ENCODE results near the gene SSBP3.

The SSBP3 gene

GRCh38 chr1:54337928-54338327, 68.3 kb downstream of the SSBP3 start:
- Histone ChIP-seq H3K79me2 (ENCODE audit: low read length) (no peaks in the 10 kb centered on the region), H2AFZ (ENCODE audit: low read depth, low read length) (no peak overlapping the region), H4K20me1 (ENCODE audit: insufficient read depth, low read length) (no peaks in the 10 kb centered on the region), H3K9ac (ENCODE audit: low read length) (no peak overlapping the region), H3K27me3 (ENCODE audit: low read depth, low read length) (no peaks in the 10 kb centered on the region), H3K27ac (ENCODE audit: low read length) (no peak overlapping the region), H3K4me2 (ENCODE audit: low read length) (no peak overlapping the region), H3K4me1 (ENCODE audit: low read length) (no peaks in the 10 kb centered on the region), H3K36me3 (replicated peaks; ENCODE audit: low read depth, low read length) (no peaks in the 10 kb centered on the region), H3K9me3 (ENCODE audit: insufficient read depth, low read length) (no peaks in the 10 kb centered on the region), H3K4me3 (ENCODE audit: low read length) (no peak overlapping the region)
- no peak for TF ChIP-seq CTCF (IDR thresholded peaks at IDR 0.05; ENCODE audit: low read depth, low read length)
- no peak for TF ChIP-seq EZH2phosphoT487 (IDR thresholded peaks at IDR 0.05; ENCODE audit: low read depth)

- Histone ChIP-seq H3K36me3 (replicated peaks; ENCODE audit: low read depth, low read length) (no peaks in the 10 kb centered on the region), H3K9ac (ENCODE audit: low read length) (no peak overlapping the region), H3K9me3 (ENCODE audit: insufficient read depth, low read length) (no peaks in the 10 kb centered on the region), H2AFZ (ENCODE audit: low read depth, low read length) (no peak overlapping the region), H4K20me1 (ENCODE audit: insufficient read depth, low read length) (no peaks in the 10 kb centered on the region), H3K27me3 (ENCODE audit: low read depth, low read length) (no peaks in the 10 kb centered on the region), H3K4me2 (ENCODE audit: low read length) (no peak overlapping the region), H3K4me1 (ENCODE audit: low read length) (no peaks in the 10 kb centered on the region), H3K27ac (ENCODE audit: low read length) (no peak overlapping the region), H3K79me2 (ENCODE audit: low read length) (no peaks in the 10 kb centered on the region), H3K4me3 (ENCODE audit: low read length) (no peak overlapping the region)
- no peak for TF ChIP-seq EZH2phosphoT487 (IDR thresholded peaks at IDR 0.05; ENCODE audit: low read depth)
- no peak for TF ChIP-seq CTCF (IDR thresholded peaks at IDR 0.05; ENCODE audit: low read depth, low read length)
These were observed 69.2 kb downstream of the SSBP3 start for GRCh38 chr1:54337034-54337433.

- H3K79me2 ChIP-seq (ENCODE audit: low read length), result no peaks in the 10 kb centered on the region
- H3K36me3 ChIP-seq (replicated peaks; ENCODE audit: low read depth, low read length), result no peaks in the 10 kb centered on the region
- TF ChIP-seq EZH2phosphoT487 (IDR thresholded peaks at IDR 0.05; ENCODE audit: low read depth) (no peak), CTCF (IDR thresholded peaks at IDR 0.05; ENCODE audit: low read depth, low read length) (no peak)
- no peak overlapping the region for H3K27ac ChIP-seq (ENCODE audit: low read length)
- H3K27me3 ChIP-seq (ENCODE audit: low read depth, low read length), result no peaks in the 10 kb centered on the region
- no peak overlapping the region for H2AFZ ChIP-seq (ENCODE audit: low read depth, low read length)
- H3K4me2 ChIP-seq (ENCODE audit: low read length), result no peak overlapping the region
- H3K9ac ChIP-seq (ENCODE audit: low read length), result no peak overlapping the region
- H3K9me3 ChIP-seq (ENCODE audit: insufficient read depth, low read length), result no peaks in the 10 kb centered on the region
- H3K4me1 ChIP-seq (ENCODE audit: low read length), result no peaks in the 10 kb centered on the region
- H3K4me3 ChIP-seq (ENCODE audit: low read length), result no peak overlapping the region
- no peaks in the 10 kb centered on the region for H4K20me1 ChIP-seq (ENCODE audit: insufficient read depth, low read length)
These were observed 70.1 kb downstream of the SSBP3 start for GRCh38 chr1:54336116-54336515.

GRCh38 chr1:54335755-54336108, 70.5 kb downstream of the SSBP3 start:
- Histone ChIP-seq H3K9me3 (ENCODE audit: insufficient read depth, low read length) (no peaks in the 10 kb centered on the region), H3K9ac (ENCODE audit: low read length) (no peak overlapping the region), H2AFZ (ENCODE audit: low read depth, low read length) (no peak overlapping the region), H4K20me1 (ENCODE audit: insufficient read depth, low read length) (no peaks in the 10 kb centered on the region), H3K27ac (ENCODE audit: low read length) (no peak overlapping the region), H3K79me2 (ENCODE audit: low read length) (no peaks in the 10 kb centered on the region), H3K27me3 (ENCODE audit: low read depth, low read length) (no peaks in the 10 kb centered on the region), H3K36me3 (replicated peaks; ENCODE audit: low read depth, low read length) (no peaks in the 10 kb centered on the region), H3K4me2 (ENCODE audit: low read length) (no peak overlapping the region), H3K4me3 (ENCODE audit: low read length) (no peak overlapping the region), H3K4me1 (ENCODE audit: low read length) (no peaks in the 10 kb centered on the region)
- TF ChIP-seq CTCF (IDR thresholded peaks at IDR 0.05; ENCODE audit: low read depth, low read length) (no peak), EZH2phosphoT487 (IDR thresholded peaks at IDR 0.05; ENCODE audit: low read depth) (no peak)
